ENCODE results near the gene MISP. TPM values are rescaled to one million over a fixed set of nuclear protein-coding genes. Genes with fewer than 3 reads are reported as not detected.
A peak's percentile ranks its signal among the peaks of the same experiment; 100 is the strongest.

The MISP gene
- total and polyA plus RNA-seq, 2 experiments from 2014 or later: 0.27 to 0.28 TPM

DNA sequence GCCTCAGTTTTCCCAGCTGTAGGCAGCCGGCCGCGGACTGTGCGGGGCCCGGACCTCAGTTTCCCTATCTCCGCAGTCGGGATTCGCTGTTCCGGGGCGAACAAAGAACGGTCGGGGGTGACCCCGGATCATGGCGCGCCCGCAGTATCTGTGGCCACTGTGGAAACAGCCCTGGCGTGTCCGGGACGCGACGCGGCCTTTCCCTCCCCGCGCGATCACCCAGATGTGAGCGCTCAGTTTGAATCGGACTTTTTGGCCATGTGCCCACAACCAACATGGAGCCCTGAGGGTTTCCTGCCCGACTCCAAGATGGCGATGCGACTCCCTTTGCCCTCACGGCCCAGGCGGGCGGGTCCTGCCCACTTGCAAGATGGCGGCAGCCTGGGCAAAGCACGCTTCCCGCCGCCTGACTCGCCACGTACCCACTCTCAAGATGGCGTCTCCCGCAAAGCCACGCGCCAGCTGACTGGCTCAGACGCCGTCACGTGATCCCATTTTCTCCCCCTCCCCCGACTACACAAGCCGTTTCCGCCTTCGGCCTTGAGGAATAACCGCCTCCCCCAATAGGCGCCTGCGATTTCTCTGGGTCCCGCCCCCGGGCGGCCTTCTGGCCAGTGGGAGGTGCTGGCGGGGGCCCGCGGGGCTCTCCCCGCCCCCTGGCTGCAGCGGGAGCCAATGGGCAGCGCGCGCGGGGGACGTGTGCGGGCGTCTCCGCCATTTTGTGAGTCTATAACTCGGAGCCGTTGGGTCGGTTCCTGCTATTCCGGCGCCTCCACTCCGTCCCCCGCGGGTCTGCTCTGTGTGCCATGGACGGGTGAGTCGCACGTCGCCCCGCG is 46.0 kb downstream of the MISP start, which contains the start of gene PTBP1 (continued):
- peak; percentile 76 for TF ChIP-seq POLR2AphosphoS5 (IDR thresholded peaks at IDR 0.05; ENCODE audit: low read depth)
- TF ChIP-seq EZH2 (IDR thresholded peaks at IDR 0.05; ENCODE audit: low read depth, unreplicated experiment): no peak
- TF ChIP-seq ZNF114 (CRISPR knock-in tag; IDR thresholded peaks at IDR 0.05): no peak
- TF ChIP-seq ZNF331 (CRISPR knock-in tag; IDR thresholded peaks at IDR 0.05; ENCODE audit: low read depth): no peak
- TF ChIP-seq CREB1 (CRISPR knock-in tag; IDR thresholded peaks at IDR 0.05; ENCODE audit: low read depth): peak; percentile 78
- TF ChIP-seq EZH2phosphoT487 (IDR thresholded peaks at IDR 0.05; ENCODE audit: unreplicated experiment): no peak
- TF ChIP-seq CTCF (conservative IDR thresholded peaks at IDR 0.05; ENCODE audit: low read depth in 2 of 2): no peak

GRCh38 chr19:797528-798414 is 46.9 kb downstream of the MISP start:
- H3F3A ChIP-seq (replicated peaks; ENCODE audit: low read depth): peaks cover 26% of the 10 kb centered on the region
- Mint-ChIP-seq H3K36me3 (ENCODE audit: low read depth) (peaks cover 43% of the 10 kb centered on the region), H3K27ac (peak overlapping the region; percentile 93), H3K9me3 (no peaks in the 10 kb centered on the region), H3K4me3 (peak overlapping the region; percentile 94), H3K4me1 (peaks cover 32% of the 10 kb centered on the region), H3K27me3 (ENCODE audit: insufficient read depth, low read depth, poor library complexity) (peaks cover 15% of the 10 kb centered on the region)
- H2AFZ ChIP-seq: no peak overlapping the region
- ATAC-seq (no peak; the same call in 2 of the 3 replicates), DNase-seq (ENCODE audit: low spot score) (peak; percentile 89)
- peaks cover 50% of the 10 kb centered on the region for H3K79me2 ChIP-seq (replicated peaks; ENCODE audit: insufficient read depth)
- peak overlapping the region; percentile 98 for H3K4me3 ChIP-seq
- peaks cover 33% of the 10 kb centered on the region for H3K4me1 ChIP-seq (ENCODE audit: insufficient read depth)
- no peaks in the 10 kb centered on the region for H3K27me3 ChIP-seq (ENCODE audit: insufficient read depth)
- H3K36me3 ChIP-seq (ENCODE audit: insufficient read depth): peaks cover 9% of the 10 kb centered on the region; the same call in 1 of the 2 replicates
- peak overlapping the region; percentile 84 for H3K27ac ChIP-seq (ENCODE audit: low read depth)
- no peaks in the 10 kb centered on the region for H3K9me2 ChIP-seq (ENCODE audit: insufficient read depth)
- peak overlapping the region; percentile 98 for H3K4me2 ChIP-seq
- TF ChIP-seq CREB1 (CRISPR knock-in tag; IDR thresholded peaks at IDR 0.05; ENCODE audit: low read depth) (peak; percentile 39; the same call in 1 of the 2 replicates), ZNF462 (CRISPR knock-in tag; IDR thresholded peaks at IDR 0.05) (no peak), STAT1 (IDR thresholded peaks at IDR 0.05; ENCODE audit: unreplicated experiment) (no peak), ZNF331 (CRISPR knock-in tag; IDR thresholded peaks at IDR 0.05; ENCODE audit: low read depth) (no peak), POLR2AphosphoS5 (IDR thresholded peaks at IDR 0.05; ENCODE audit: low read depth) (no peak; the same call in 1 of the 2 replicates)
- peaks cover 40% of the 10 kb centered on the region for H4K20me1 ChIP-seq (replicated peaks; ENCODE audit: insufficient read depth)
